Measurements from ENCODE around the gene ARMC5.
"Not testable (repeated sequence)": the region's sequence is repeated elsewhere in the genome, so short reads cannot be mapped to it uniquely, and the experiment has no call there.

DNA sequence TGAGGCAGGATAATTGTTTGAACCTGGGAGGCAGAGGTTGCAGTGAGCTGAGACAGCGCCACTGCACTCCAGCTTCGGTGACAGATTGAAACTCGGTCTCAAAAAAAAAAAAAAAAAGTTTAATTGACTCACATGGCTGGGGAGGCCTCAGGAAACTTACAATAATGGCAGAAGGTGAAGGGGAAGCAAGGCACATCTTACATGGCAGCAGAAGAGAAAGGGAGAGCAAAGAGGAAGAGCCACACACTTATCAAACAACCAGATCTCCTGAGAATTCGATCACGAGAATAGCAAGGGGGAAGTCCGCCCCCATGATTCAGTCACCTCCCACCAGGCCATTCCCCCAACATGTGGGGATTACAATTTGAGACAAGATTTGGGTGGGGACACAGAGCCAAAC is 13.4 kb upstream of the ARMC5 start:
- TF ChIP-seq CTCF, POLR2A (IDR thresholded peaks at IDR 0.05): not testable (repeated sequence)

All from stomach (tissue), 4 donors.